ENCODE measurements around the gene PITPNC1.

DNA sequence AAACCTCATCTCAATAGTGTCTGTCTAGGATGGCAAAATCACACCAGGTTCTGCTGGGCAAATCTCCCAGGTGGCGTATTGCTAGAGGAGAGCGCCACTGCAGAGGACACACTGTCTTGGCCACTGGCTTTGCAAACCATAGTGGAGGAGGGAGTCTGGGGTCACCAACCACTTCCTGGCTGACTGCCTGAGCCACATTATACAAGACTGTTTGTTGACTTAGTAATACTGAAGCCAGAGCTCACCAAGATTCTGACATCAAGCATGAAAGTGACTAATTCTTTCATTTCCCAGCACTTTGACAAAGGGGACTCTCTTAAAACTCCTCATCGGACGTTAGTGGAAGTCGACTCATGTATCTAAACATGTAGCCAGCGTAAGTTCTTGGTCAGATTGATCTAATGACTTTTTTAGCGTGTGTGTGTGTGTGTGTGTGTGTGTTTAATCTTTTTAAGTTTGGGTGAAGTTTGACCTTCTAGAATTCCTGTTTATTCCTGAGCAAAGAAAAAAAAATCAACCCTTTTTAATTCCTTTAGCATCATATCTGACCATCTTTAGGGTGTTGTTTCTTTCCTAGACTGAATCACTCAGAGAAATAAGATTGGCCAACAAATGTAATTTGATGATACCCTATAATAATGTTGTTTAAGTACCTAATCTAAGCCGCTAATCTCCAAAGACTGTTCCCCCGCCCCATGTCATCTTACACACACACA, 13.7 kb downstream of the PITPNC1 start:
- TF ChIP-seq, protein P1, sequence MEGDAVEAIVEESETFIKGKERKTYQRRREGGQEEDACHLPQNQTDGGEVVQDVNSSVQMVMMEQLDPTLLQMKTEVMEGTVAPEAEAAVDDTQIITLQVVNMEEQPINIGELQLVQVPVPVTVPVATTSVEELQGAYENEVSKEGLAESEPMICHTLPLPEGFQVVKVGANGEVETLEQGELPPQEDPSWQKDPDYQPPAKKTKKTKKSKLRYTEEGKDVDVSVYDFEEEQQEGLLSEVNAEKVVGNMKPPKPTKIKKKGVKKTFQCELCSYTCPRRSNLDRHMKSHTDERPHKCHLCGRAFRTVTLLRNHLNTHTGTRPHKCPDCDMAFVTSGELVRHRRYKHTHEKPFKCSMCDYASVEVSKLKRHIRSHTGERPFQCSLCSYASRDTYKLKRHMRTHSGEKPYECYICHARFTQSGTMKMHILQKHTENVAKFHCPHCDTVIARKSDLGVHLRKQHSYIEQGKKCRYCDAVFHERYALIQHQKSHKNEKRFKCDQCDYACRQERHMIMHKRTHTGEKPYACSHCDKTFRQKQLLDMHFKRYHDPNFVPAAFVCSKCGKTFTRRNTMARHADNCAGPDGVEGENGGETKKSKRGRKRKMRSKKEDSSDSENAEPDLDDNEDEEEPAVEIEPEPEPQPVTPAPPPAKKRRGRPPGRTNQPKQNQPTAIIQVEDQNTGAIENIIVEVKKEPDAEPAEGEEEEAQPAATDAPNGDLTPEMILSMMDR (IDR thresholded peaks at IDR 0.05): no peak
- peak in 1 of 2 donors; percentile 36 for TF ChIP-seq POLR2A (IDR thresholded peaks at IDR 0.05)

Data from Peyer's patch (tissue), 4 donors.